ENCODE results near the gene GAP43.

The GAP43 gene

DNA sequence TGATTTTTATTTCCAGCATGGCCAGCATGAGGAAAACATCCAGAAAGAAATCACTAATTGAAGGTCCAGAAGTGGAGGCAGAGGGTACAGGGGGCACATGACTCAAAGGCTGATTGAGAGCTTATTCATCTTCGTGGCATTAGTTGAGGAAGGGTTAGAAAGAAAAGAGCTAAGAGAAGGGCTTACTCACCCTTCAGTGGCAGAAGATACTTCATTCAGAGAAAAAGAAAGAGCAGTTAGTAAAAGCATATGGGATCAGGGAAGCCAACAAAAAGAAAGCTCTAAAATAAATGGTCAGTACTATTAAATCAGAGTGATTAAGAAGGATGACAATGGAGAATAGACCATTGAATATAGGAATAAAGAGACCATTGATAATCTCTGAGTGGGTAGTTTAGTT is 25.2 kb downstream of the GAP43 start:
- Histone ChIP-seq H3K4me1 (ENCODE audit: control insufficient read depth, low read length) (peaks cover 38% of the 10 kb centered on the region), H3K9me3 (ENCODE audit: control insufficient read depth, insufficient read depth, low read length) (no peaks in the 10 kb centered on the region), H3K36me3 (ENCODE audit: control insufficient read depth, low read length) (no peaks in the 10 kb centered on the region), H4K20me1 (ENCODE audit: control insufficient read depth, insufficient read depth, low read depth, low read length) (no peaks in the 10 kb centered on the region), H3K27ac (ENCODE audit: low read depth, low read length) (no peak overlapping the region), H3K27me3 (ENCODE audit: control insufficient read depth, low read length) (no peaks in the 10 kb centered on the region), H3K4me2 (ENCODE audit: low read length) (no peak overlapping the region), H3K79me2 (ENCODE audit: control insufficient read depth, low read length) (no peaks in the 10 kb centered on the region), H3K9me2 (replicated peaks; ENCODE audit: control insufficient read depth, low read length) (no peaks in the 10 kb centered on the region), H3F3A (ENCODE audit: control insufficient read depth, insufficient read depth) (peaks cover 6% of the 10 kb centered on the region; the same call in 1 of the 2 replicates), H3K4me3 (ENCODE audit: low read length) (no peak overlapping the region)
- TF ChIP-seq, protein P1, sequence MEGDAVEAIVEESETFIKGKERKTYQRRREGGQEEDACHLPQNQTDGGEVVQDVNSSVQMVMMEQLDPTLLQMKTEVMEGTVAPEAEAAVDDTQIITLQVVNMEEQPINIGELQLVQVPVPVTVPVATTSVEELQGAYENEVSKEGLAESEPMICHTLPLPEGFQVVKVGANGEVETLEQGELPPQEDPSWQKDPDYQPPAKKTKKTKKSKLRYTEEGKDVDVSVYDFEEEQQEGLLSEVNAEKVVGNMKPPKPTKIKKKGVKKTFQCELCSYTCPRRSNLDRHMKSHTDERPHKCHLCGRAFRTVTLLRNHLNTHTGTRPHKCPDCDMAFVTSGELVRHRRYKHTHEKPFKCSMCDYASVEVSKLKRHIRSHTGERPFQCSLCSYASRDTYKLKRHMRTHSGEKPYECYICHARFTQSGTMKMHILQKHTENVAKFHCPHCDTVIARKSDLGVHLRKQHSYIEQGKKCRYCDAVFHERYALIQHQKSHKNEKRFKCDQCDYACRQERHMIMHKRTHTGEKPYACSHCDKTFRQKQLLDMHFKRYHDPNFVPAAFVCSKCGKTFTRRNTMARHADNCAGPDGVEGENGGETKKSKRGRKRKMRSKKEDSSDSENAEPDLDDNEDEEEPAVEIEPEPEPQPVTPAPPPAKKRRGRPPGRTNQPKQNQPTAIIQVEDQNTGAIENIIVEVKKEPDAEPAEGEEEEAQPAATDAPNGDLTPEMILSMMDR (IDR thresholded peaks at IDR 0.05; ENCODE audit: low read depth, low read length, poor library complexity, severe bottlenecking), result no peak
- no peak for TF ChIP-seq EZH2phosphoT487 (IDR thresholded peaks at IDR 0.05; ENCODE audit: borderline replicate concordance, low read length)

DNA sequence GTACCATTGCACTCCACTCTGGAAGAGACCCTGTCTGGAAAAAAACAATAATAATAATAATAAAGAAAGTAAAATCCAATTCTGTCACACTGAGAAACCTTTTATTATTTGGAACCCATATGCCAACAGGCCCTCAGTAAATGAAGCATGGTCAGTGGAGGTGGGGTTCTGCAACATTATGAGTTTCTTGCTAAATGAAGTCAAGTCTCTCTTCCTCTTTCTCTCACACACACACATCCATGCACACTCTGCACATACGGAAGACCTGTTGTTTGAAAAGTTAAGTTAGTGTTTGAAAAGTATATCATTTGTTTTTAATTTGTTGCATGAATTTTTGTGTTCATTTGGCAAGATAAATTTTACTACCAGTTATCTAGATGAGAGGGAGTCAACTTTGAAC is 27.8 kb downstream of the GAP43 start:
- Histone ChIP-seq H3K9me3 (ENCODE audit: control insufficient read depth, insufficient read depth, low read length) (no peaks in the 10 kb centered on the region), H3K79me2 (ENCODE audit: control insufficient read depth, low read length) (no peaks in the 10 kb centered on the region), H3K4me1 (ENCODE audit: control insufficient read depth, low read length) (peaks cover 61% of the 10 kb centered on the region), H3K9me2 (replicated peaks; ENCODE audit: control insufficient read depth, low read length) (no peaks in the 10 kb centered on the region), H3K27me3 (ENCODE audit: control insufficient read depth, low read length) (no peaks in the 10 kb centered on the region), H3K27ac (ENCODE audit: low read depth, low read length) (peak overlapping the region; percentile 70), H4K20me1 (ENCODE audit: control insufficient read depth, insufficient read depth, low read depth, low read length) (no peaks in the 10 kb centered on the region), H3K4me3 (ENCODE audit: low read length) (peak overlapping the region; percentile 35), H3K36me3 (ENCODE audit: control insufficient read depth, low read length) (no peaks in the 10 kb centered on the region), H3F3A (ENCODE audit: control insufficient read depth, insufficient read depth) (peaks cover 6% of the 10 kb centered on the region; the same call in 1 of the 2 replicates), H3K4me2 (ENCODE audit: low read length) (peak overlapping the region; percentile 53)
- TF ChIP-seq, protein P1 (IDR thresholded peaks at IDR 0.05; ENCODE audit: low read depth, low read length, poor library complexity, severe bottlenecking), result no peak
- TF ChIP-seq EZH2phosphoT487 (IDR thresholded peaks at IDR 0.05; ENCODE audit: borderline replicate concordance, low read length), result no peak

DNA sequence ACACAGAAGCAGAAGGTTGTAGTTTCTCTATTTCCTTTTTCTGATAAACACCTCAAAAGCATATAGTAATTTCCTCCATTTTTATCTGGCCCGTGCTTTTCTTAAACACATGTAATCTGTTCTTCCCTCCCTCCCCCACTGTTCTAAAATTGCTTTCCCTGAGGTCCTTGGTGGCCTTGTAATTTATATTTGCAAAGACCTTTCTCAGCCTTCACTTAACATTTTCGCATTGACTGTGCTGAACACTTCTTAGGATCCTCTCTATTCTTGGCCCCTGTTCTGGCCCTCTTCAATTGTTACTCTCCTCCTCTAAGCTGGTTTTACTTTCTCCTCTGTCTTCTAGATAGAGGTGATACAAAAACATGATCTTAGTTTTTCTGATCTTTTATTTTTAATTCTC is 28.3 kb downstream of the GAP43 start:
- Histone ChIP-seq H3K27me3 (ENCODE audit: control insufficient read depth, low read length) (no peaks in the 10 kb centered on the region), H3F3A (ENCODE audit: control insufficient read depth, insufficient read depth) (peaks cover 6% of the 10 kb centered on the region; the same call in 1 of the 2 replicates), H3K79me2 (ENCODE audit: control insufficient read depth, low read length) (no peaks in the 10 kb centered on the region), H3K9me3 (ENCODE audit: control insufficient read depth, insufficient read depth, low read length) (no peaks in the 10 kb centered on the region), H3K4me2 (ENCODE audit: low read length) (peak overlapping the region; percentile 53), H4K20me1 (ENCODE audit: control insufficient read depth, insufficient read depth, low read depth, low read length) (no peaks in the 10 kb centered on the region), H3K4me1 (ENCODE audit: control insufficient read depth, low read length) (peaks cover 66% of the 10 kb centered on the region), H3K9me2 (replicated peaks; ENCODE audit: control insufficient read depth, low read length) (no peaks in the 10 kb centered on the region), H3K36me3 (ENCODE audit: control insufficient read depth, low read length) (no peaks in the 10 kb centered on the region), H3K4me3 (ENCODE audit: low read length) (peak overlapping the region; percentile 35), H3K27ac (ENCODE audit: low read depth, low read length) (peak overlapping the region; percentile 70)
- no peak for TF ChIP-seq EZH2phosphoT487 (IDR thresholded peaks at IDR 0.05; ENCODE audit: borderline replicate concordance, low read length)
- TF ChIP-seq, protein P1 (IDR thresholded peaks at IDR 0.05; ENCODE audit: low read depth, low read length, poor library complexity, severe bottlenecking), result no peak
